Measurements from ENCODE around the gene KCNF1.

The KCNF1 gene

GRCh38 chr2:10906926-10907625 lies 4.7 kb upstream of the KCNF1 start:
- no peak for DNase-seq

GRCh38 chr2:10908195-10908594 lies 3.5 kb upstream of the KCNF1 start:
- no peak for DNase-seq

- DNase-seq, result peak; percentile 38
Observed at GRCh38 chr2:10909050-10909995, 2.4 kb upstream of the KCNF1 start.

GRCh38 chr2:10909996-10910341 lies 1.8 kb upstream of the KCNF1 start:
- DNase-seq, result no peak

GRCh38 chr2:10910625-10911024 lies 1.1 kb upstream of the KCNF1 start:
- DNase-seq, result no peak

- DNase-seq, result no peak
Observed at GRCh38 chr2:10912076-10912731, 470 bp downstream of the KCNF1 start.

GRCh38 chr2:10912796-10913455 lies 1.2 kb downstream of the KCNF1 start:
- no peak for DNase-seq

GRCh38 chr2:10913501-10914271 lies 2.0 kb downstream of the KCNF1 start:
- no peak for DNase-seq

- no peak for DNase-seq
Observed at GRCh38 chr2:10914272-10914693, 2.5 kb downstream of the KCNF1 start.

- DNase-seq, result no peak
Observed at GRCh38 chr2:10915236-10915635, 3.5 kb downstream of the KCNF1 start.

- no peak for DNase-seq
Observed at GRCh38 chr2:10915731-10916276, 4.1 kb downstream of the KCNF1 start.

- DNase-seq, result no peak
Observed at GRCh38 chr2:10916953-10917352, 5.2 kb downstream of the KCNF1 start.

- no peak for DNase-seq
Observed at GRCh38 chr2:10917927-10918326, 6.2 kb downstream of the KCNF1 start.

- DNase-seq, result no peak
Observed at GRCh38 chr2:10918661-10919409, 7.1 kb downstream of the KCNF1 start.

GRCh38 chr2:10919410-10919770 lies 7.7 kb downstream of the KCNF1 start:
- DNase-seq, result no peak

GRCh38 chr2:10919771-10920621 lies 8.3 kb downstream of the KCNF1 start:
- no peak for DNase-seq

- no peak for DNase-seq
Observed at GRCh38 chr2:10920764-10921388, 9.1 kb downstream of the KCNF1 start.

GRCh38 chr2:10921525-10921924 lies 9.8 kb downstream of the KCNF1 start:
- no peak for DNase-seq

GRCh38 chr2:10922307-10923007 lies 10.7 kb downstream of the KCNF1 start:
- no peak for DNase-seq

Data from NCI-H1436 (cell line).